ENCODE measurements around the gene GPR37L1.

The GPR37L1 gene

GRCh38 chr1:202085682-202086373 is 36.9 kb upstream of the GPR37L1 start:
- TF ChIP-seq FOXP2 (optimal IDR thresholded peaks at IDR 0.05; ENCODE audit: control extremely low read depth, extremely low read length, insufficient read depth) (no peak), EZH2 (IDR thresholded peaks at IDR 0.05) (no peak), POLR2AphosphoS5 (IDR thresholded peaks at IDR 0.05; ENCODE audit: borderline replicate concordance, low read depth, low read length) (no peak)
- no peak for DNase-seq (ENCODE audit: low read depth, low spot score)
- H3K4me3 ChIP-seq = no peak overlapping the region
- no peaks in the 10 kb centered on the region for H3K36me3 ChIP-seq (ENCODE audit: insufficient read depth, low read length)
- H3K9me3 ChIP-seq (ENCODE audit: low read depth, low read length) = no peaks in the 10 kb centered on the region
- no peak overlapping the region for H3K27ac ChIP-seq
- no peak overlapping the region for H3K9ac ChIP-seq (ENCODE audit: insufficient read length)

GRCh38 chr1:202086579-202087350 is 36.0 kb upstream of the GPR37L1 start:
- Histone ChIP-seq H3K4me3 (no peak overlapping the region), H3K9ac (ENCODE audit: insufficient read length) (no peak overlapping the region), H3K27ac (no peak overlapping the region), H3K9me3 (ENCODE audit: low read depth, low read length) (no peaks in the 10 kb centered on the region), H3K36me3 (ENCODE audit: insufficient read depth, low read length) (no peaks in the 10 kb centered on the region)
- TF ChIP-seq POLR2AphosphoS5 (IDR thresholded peaks at IDR 0.05; ENCODE audit: borderline replicate concordance, low read depth, low read length) (no peak), EZH2 (IDR thresholded peaks at IDR 0.05) (no peak), FOXP2 (optimal IDR thresholded peaks at IDR 0.05; ENCODE audit: control extremely low read depth, extremely low read length, insufficient read depth) (no peak)
- no peak for DNase-seq (ENCODE audit: low read depth, low spot score)

GRCh38 chr1:202088206-202088605 is 34.5 kb upstream of the GPR37L1 start:
- Histone ChIP-seq H3K27ac (no peak overlapping the region), H3K4me3 (no peak overlapping the region), H3K9ac (ENCODE audit: insufficient read length) (no peak overlapping the region), H3K36me3 (ENCODE audit: insufficient read depth, low read length) (no peaks in the 10 kb centered on the region), H3K9me3 (ENCODE audit: low read depth, low read length) (no peaks in the 10 kb centered on the region)
- DNase-seq (ENCODE audit: low read depth, low spot score) = no peak
- TF ChIP-seq FOXP2 (optimal IDR thresholded peaks at IDR 0.05; ENCODE audit: control extremely low read depth, extremely low read length, insufficient read depth) = no peak
- no peak for TF ChIP-seq EZH2 (IDR thresholded peaks at IDR 0.05)
- no peak for TF ChIP-seq POLR2AphosphoS5 (IDR thresholded peaks at IDR 0.05; ENCODE audit: borderline replicate concordance, low read depth, low read length)

- H3K9me3 ChIP-seq (ENCODE audit: low read depth, low read length) = no peaks in the 10 kb centered on the region
- no peak for TF ChIP-seq EZH2 (IDR thresholded peaks at IDR 0.05)
- TF ChIP-seq FOXP2 (optimal IDR thresholded peaks at IDR 0.05; ENCODE audit: control extremely low read depth, extremely low read length, insufficient read depth) = no peak
- no peak for TF ChIP-seq POLR2AphosphoS5 (IDR thresholded peaks at IDR 0.05; ENCODE audit: borderline replicate concordance, low read depth, low read length)
- H3K9ac ChIP-seq (ENCODE audit: insufficient read length) = no peak overlapping the region
- H3K27ac ChIP-seq = no peak overlapping the region
- DNase-seq (ENCODE audit: low read depth, low spot score) = no peak
- H3K4me3 ChIP-seq = no peak overlapping the region
- no peaks in the 10 kb centered on the region for H3K36me3 ChIP-seq (ENCODE audit: insufficient read depth, low read length)
These were observed 31.7 kb upstream of the GPR37L1 start for GRCh38 chr1:202090994-202091393.

GRCh38 chr1:202093858-202094257 is 28.9 kb upstream of the GPR37L1 start:
- Histone ChIP-seq H3K9ac (ENCODE audit: insufficient read length) (no peak overlapping the region), H3K36me3 (ENCODE audit: insufficient read depth, low read length) (no peaks in the 10 kb centered on the region), H3K27ac (no peak overlapping the region), H3K4me3 (no peak overlapping the region), H3K9me3 (ENCODE audit: low read depth, low read length) (no peaks in the 10 kb centered on the region)
- TF ChIP-seq EZH2 (IDR thresholded peaks at IDR 0.05) (no peak), POLR2AphosphoS5 (IDR thresholded peaks at IDR 0.05; ENCODE audit: borderline replicate concordance, low read depth, low read length) (no peak), FOXP2 (optimal IDR thresholded peaks at IDR 0.05; ENCODE audit: control extremely low read depth, extremely low read length, insufficient read depth) (no peak)
- no peak for DNase-seq (ENCODE audit: low read depth, low spot score)

- no peak for DNase-seq (ENCODE audit: low read depth, low spot score)
- no peaks in the 10 kb centered on the region for H3K9me3 ChIP-seq (ENCODE audit: low read depth, low read length)
- no peak overlapping the region for H3K4me3 ChIP-seq
- H3K9ac ChIP-seq (ENCODE audit: insufficient read length) = no peak overlapping the region
- H3K36me3 ChIP-seq (ENCODE audit: insufficient read depth, low read length) = no peaks in the 10 kb centered on the region
- no peak for TF ChIP-seq EZH2 (IDR thresholded peaks at IDR 0.05)
- TF ChIP-seq POLR2AphosphoS5 (IDR thresholded peaks at IDR 0.05; ENCODE audit: borderline replicate concordance, low read depth, low read length) = no peak
- no peak for TF ChIP-seq FOXP2 (optimal IDR thresholded peaks at IDR 0.05; ENCODE audit: control extremely low read depth, extremely low read length, insufficient read depth)
- H3K27ac ChIP-seq = no peak overlapping the region
These were observed 21.5 kb upstream of the GPR37L1 start for GRCh38 chr1:202101184-202101583.

GRCh38 chr1:202104073-202104472 is 18.6 kb upstream of the GPR37L1 start:
- no peak for TF ChIP-seq POLR2AphosphoS5 (IDR thresholded peaks at IDR 0.05; ENCODE audit: borderline replicate concordance, low read depth, low read length)
- no peak for TF ChIP-seq EZH2 (IDR thresholded peaks at IDR 0.05)
- no peak for TF ChIP-seq FOXP2 (optimal IDR thresholded peaks at IDR 0.05; ENCODE audit: control extremely low read depth, extremely low read length, insufficient read depth)
- H3K27ac ChIP-seq = no peak overlapping the region
- H3K4me3 ChIP-seq = no peak overlapping the region
- H3K36me3 ChIP-seq (ENCODE audit: insufficient read depth, low read length) = no peaks in the 10 kb centered on the region
- no peaks in the 10 kb centered on the region for H3K9me3 ChIP-seq (ENCODE audit: low read depth, low read length)
- no peak overlapping the region for H3K9ac ChIP-seq (ENCODE audit: insufficient read length)
- no peak for DNase-seq (ENCODE audit: low read depth, low spot score)

- Histone ChIP-seq H3K4me3 (peak overlapping the region; percentile 59), H3K27ac (no peak overlapping the region), H3K9ac (ENCODE audit: insufficient read length) (peak overlapping the region; percentile 34), H3K9me3 (ENCODE audit: low read depth, low read length) (no peaks in the 10 kb centered on the region), H3K36me3 (ENCODE audit: insufficient read depth, low read length) (no peaks in the 10 kb centered on the region)
- TF ChIP-seq FOXP2 (optimal IDR thresholded peaks at IDR 0.05; ENCODE audit: control extremely low read depth, extremely low read length, insufficient read depth) (no peak), POLR2AphosphoS5 (IDR thresholded peaks at IDR 0.05; ENCODE audit: borderline replicate concordance, low read depth, low read length) (no peak), EZH2 (IDR thresholded peaks at IDR 0.05) (no peak)
- no peak for DNase-seq (ENCODE audit: low read depth, low spot score)
These were observed 17.0 kb upstream of the GPR37L1 start for GRCh38 chr1:202105571-202106339.

Data from SK-N-MC (cell line).